HG02763 (cell line): ENCODE data around the gene ANKRD52.
"Not testable (repeated sequence)": the region's sequence is repeated elsewhere in the genome, so short reads cannot be mapped to it uniquely, and the experiment has no call there.

Source experiments
- ATAC-seq: cut with Tn5 transposase; IDR thresholded peaks from one replicate; pipeline ENCODE4 v1.9.1; 2021; ENCODE audit warnings: mild to moderate bottlenecking, moderate library complexity; ENCODE audit not compliant: unreplicated experiment

Gene ANKRD52

DNA sequence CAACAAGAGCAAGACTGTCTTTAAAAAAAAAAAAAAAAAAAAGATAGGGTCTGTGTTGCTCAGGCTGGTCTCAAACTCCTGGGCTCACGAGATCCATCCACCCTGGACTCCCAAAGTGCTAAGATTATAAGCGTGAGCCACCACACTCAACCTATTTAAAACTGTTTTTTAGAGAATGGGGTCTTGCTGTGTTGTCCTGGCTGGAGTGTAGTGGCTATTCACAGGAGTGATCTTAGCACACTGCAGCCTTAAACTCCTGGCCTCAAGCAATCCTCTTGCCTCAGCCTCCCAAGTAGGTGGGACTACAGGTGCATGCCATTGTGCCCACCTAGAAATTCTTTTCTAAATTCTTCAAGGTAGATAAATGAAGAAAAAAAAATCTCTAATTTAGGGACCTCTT, 16.1 kb upstream of the ANKRD52 start:
- ATAC-seq, result no peak

DNA sequence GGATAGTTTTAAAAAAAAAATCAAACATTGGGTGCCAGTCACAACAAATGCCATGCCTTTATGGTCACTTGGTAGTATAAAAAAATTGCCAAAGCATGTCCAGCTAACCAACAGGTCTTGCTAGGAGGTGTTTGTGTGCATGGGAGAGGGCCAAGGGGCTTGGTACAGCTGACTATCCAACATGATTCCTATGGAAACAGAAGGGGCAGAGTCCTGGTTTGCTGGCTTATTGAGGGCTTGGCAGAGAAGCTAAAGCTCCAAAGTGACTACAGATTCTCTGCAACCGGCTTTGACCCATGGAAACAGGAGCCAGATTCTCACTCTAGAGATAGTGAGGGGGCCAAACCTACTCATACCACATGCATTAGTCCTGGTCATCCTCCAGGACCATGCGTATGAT, 14.3 kb upstream of the ANKRD52 start:
- ATAC-seq, result not testable (repeated sequence)

DNA sequence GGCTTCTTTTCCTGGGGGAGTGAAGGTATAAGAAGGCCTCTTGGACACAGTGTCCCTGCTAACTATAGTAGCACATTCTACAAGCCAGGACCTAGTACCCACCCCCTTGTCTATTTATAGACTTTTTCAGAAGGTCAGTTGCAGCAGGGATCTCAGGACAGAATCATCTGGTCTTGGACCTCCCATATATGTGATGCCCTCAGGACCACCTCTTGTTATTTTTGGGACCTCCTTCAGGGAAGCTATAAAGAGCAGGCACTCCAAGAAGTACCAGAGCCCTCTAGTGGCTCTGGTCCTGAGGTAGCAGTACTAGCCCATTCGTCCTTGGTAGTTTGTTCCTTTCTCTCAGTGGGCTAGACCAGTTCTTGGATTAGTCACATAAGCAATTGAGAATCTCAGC, 12.8 kb upstream of the ANKRD52 start:
- no peak for ATAC-seq

DNA sequence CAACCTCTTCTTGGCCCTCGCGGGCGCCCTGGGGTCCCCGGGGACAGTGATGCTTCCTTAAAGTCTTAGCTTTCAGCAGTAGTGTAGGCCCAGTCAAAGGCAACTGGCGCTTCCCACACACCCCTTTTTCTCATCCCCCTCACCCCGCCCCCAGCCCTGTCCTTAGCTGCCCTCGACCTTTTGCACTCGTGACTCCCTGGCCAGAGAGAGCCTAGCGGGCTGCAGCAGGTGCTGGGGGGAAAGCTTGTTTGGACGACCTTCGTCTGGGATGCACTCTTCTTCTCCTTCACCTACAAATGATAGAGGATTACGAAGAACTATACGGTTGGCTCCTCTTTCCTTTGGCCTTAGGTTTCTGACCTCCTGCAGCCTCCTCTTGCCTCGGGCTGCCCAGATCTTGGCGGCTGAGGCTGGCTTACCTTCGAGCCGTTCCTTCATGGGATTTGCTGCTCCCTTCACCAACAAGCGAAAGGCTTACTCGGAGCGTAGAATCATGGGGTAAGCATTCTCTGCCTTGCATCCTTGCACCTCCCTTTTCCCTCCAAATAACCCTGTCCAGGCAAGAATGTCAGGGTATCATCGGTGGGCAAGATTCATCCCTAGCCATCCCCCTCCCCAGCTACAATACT, 9.4 kb upstream of the ANKRD52 start:
- peak; percentile 1 for ATAC-seq

DNA sequence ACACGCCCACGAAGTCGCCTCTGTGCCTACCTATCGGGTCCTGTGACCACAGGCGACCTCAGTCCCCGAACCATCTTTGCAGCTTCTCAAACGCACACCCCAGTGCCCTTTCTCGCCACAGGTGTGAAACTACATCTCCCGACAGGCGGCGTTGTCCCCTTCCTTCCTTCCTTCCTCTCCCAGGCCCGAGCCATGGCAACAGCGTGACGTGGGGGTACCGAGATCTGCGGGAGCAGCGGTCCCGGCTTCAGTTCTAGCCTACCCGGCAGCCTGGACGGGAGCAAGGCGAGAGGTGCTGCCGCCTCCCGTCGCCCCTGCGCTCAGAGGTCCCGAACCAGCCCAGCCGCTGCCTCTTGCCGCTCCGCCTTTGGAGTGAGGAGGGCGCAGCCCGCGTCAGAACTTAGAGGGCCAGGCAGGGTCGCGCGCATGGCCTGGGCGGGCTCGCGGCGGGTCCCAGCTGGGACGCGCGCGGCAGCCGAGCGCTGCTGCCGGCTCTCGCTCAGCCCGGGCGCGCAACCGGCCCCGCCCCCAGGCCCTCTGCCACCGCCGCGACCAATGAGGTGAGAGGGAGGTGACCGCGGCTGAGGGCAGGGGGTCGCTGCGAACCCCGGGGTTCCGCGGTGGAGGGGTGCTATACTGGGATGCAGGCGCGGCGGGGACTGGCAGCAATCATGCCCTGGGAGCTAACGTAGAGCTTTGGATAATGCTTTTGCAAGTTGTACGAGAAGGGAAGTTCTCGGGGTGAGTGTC, 8.7 kb upstream of the ANKRD52 start, which contains the start of gene COQ10A:
Gene COQ10A, plus strand, starts transcription at position 250 of the 750 bp plus-strand sequence. Its CDS starts 177 bp downstream, at position 427.
- ATAC-seq, result peak; percentile 87

DNA sequence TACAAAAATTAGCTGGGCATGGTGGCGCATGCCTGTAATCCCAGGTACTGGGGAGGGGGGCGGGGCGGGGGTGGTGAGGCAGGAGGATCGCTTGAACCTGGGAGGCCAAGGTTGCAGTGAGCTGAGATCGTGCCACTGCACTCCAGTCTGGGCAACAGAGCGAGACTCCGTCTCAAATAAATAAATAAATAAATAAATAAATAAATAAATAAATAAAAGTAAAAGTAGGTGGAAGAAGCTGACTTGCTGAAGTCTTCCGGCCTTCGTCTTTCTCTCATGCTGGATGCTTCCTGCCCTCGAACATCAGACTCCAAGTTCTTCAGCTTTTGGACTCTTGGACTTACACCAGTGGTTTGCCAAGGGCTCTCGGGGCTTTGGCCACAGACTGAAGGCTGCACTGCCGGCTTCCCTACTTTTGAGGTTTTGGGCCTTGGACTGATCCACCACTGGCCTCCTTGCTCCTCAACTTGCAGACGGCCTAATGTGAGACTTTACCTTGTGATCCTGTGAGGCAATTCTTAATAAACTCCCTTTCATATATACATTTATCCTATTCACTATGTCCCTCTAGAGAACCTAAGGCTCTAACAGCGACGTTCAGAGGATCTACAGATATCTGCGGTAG, 8.0 kb upstream of the ANKRD52 start:
- not testable (repeated sequence) for ATAC-seq

DNA sequence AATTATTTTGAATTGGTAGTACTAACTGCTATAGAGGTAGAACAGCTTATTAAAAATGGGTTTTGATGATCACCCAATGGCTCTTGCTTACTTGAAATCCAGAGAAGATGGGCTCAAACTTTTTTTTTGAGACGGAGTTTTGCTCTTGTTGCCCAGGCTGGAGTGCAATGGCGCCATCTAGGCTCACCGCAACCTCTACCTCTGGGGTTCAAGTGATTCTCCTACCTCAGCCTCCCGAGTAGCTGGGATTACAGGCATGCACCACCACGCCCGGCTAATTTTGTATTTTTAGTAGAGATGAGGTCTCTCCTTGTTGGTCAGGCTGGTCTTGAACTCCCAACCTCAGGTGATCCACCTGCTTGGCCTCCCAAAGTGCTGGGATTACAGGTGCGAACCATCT, 4.8 kb upstream of the ANKRD52 start:
- ATAC-seq, result not testable (repeated sequence)

DNA sequence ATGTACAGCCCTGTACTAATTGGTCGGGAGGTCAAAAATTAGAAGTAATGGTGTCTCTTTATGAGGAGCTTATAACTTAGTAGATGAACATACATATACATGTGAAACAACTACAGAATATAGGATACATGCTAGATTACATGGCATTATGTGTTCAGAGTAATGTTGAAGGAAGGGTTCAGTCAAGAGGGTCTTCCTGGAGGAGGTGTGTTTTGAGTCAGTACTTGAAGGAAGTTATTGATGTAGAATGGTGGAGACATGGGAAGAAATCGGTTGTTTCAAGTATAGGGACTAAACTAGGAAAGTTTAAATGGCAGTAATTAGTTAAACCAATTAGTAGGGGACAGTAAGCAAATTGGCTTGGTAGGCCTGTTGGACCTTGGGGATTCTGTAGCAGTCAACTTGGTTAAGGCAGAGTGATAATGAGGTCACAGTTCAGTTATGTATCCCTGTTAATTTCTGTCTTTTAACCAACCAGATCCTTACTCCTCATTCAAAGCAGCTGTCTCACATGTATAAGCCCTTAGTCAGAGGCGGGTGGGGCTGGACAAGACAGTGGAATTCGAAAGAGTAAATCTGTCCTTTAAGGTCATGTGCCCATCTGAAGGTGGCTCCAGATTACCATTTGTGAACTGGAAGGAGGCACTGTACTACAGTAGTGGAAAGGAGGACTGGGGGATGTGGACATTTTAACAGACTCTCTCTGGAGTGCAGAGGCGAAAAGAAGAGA, 3.5 kb upstream of the ANKRD52 start:
- ATAC-seq, result no peak

DNA sequence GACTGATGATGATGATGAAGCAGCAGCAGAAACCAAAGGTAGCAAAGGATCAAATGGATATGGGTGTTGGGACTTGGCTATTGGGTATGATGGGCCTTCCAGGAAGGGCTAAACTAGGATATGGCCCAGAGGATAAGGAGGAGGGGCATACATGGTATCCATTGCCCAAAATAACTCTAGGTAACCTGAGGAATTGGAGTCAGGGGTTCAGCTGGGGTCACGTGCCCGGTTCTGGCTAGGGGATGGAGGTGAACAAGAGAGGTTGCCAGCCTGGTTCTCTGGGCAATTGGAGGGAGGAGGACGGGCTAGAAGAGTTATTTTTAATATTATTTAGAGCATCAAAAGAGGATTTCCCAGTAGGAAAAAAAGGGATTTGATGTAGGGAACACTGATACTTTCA, 2.7 kb upstream of the ANKRD52 start:
- ATAC-seq, result no peak

DNA sequence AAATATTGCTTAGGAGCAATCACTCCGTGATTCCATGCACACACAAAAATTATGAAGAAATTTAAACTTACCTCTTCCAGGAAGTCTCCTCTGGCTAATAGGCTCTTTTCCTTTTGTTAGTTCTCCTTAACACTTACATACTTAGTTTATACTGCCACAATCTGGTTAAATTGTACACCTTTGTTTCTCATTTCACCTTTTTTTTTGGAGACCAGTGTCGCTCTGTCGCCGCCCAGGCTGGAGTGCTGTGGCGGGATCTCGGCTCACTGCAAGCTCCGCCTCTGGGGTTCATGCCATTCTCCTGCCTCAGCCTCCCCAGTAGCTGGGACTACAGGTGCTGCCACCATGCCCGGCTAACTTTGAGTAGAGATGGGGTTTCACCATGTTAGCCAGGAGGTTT, 2.2 kb upstream of the ANKRD52 start:
- ATAC-seq, result no peak

DNA sequence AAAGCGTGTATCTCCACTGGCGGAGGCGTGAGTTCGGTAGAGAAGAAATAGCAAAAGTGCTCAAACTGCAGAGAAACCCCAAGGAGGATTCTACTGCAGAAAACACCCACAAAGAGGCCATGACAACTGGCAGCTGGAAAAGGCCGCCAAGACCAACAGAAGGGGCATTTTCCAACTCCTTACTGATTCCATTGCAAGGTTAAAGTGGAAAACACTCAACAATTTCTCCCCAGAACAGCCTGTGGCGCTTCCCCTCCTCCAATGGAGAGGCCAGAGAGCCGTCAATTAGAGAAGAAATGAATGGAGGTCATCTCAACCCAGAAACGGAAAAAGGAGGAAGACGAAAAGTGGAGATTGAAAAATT, 618 bp upstream of the ANKRD52 start:
- ATAC-seq, result no peak

DNA sequence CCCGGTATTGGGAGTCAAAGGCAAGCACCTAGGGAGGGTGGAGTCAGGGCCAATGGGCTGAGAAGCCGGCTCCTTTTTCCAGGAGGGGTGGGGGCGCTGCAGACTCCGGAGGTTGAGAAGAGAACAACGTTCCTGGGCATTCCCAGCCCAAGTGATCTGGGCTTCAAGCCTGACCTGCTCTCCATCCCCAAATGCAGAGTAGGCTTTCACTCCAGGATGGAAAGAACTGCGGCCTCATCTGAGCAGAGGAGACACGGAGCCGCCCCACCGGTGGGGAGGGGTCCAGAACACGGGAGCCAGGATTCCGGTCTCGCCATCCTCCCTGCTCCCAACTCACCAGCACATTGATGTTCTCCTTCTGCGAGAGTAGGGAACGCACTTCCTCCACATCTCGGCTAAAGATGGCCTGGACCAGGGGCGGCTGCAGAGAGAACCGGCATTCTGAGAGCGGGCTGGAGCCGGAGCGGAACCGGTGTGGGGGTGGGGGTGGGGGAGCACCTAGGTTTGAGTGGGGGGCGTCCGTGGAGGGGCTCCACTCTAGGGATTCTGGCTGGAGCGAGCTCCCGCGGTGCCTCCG, 605 bp downstream of the ANKRD52 start:
- no peak for ATAC-seq

DNA sequence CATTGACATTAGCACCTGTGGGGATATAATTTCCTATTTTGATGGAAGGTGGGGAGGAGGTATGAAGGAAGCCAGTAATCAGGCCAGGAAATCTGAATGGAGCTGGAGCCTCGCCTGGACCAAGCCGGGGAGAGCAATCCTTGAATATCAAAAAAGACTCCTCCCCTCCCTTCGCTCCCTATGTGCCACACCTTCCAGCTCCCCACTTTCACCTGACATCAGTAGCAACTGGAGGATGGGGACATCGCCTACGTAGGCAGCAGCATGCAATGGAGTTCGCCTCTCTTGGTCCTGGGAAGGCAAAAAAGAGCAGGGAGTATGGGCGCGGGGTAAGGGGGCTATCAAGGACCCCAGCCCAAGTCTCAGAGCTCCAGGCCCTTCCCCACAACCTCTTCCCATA, 1.1 kb downstream of the ANKRD52 start:
- ATAC-seq, result no peak

DNA sequence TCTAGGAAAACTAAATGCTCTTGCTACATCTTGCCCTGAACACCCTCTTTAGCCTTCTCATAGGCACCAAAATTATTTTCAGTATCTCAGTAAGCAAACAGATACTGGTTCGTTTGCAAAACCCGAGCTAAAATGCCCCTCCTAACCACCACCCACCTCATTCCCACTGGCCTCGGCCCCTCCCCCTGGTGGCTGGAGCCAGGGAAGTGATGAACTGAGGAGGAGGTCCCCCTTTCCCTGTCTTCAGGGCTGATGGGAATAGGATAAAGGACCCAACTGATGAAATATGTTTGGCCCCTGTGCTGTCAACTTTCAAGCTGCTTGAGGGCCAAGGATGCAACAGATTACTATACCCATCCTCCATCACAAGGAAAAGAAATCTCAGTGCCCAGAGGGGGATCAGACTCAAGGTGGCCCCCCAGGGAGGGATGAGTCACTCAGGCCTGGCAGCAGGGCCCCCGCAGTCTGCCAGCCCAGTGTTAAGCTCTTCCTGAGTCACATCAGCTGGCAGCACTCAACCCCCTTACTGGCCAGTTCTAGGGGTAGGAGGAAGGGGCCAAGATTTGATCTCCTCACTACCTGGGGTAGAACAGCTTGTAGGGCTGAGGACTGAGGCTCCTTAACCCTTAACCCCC, 1.7 kb downstream of the ANKRD52 start:
- no peak for ATAC-seq

DNA sequence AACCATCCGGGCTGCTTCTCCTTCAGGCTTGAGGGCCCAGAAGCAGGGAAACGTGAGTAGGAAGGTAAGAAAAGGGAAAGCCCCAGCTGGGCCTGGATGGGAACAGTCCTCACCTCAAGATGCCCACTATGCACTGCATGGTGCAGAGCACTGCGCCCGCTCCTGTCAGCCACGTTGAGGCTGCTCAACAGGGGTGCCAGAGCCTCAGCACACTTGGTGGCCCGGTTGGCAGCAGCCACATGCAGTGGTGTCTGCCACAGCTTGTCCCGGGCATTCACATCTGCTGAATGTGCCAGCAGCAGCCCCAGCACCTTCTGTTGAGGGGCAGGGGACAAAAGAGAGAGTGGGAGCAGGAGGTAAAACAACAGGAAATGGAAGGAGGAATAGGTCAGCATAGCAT, 2.5 kb downstream of the ANKRD52 start:
- ATAC-seq, result no peak

DNA sequence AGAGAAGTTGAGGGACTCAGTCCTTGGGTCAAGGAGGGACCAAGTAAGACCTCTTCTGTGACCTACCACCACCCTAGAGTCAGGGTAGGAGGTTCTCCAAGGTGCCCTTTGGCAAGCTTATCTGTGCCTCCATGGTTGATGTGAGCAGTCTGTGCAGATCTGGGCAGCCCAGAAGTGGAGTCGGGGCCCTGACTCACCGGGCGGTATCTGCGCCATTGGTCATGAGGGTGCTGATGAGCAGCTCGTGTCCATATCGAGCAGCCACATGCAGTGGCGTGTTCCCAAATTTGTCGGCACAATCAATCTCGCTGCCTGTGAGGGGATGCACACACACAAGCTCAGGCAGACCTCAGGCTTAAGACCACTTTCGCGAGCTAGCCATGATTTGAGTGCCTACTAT, 5.1 kb downstream of the ANKRD52 start:
- ATAC-seq, result no peak

DNA sequence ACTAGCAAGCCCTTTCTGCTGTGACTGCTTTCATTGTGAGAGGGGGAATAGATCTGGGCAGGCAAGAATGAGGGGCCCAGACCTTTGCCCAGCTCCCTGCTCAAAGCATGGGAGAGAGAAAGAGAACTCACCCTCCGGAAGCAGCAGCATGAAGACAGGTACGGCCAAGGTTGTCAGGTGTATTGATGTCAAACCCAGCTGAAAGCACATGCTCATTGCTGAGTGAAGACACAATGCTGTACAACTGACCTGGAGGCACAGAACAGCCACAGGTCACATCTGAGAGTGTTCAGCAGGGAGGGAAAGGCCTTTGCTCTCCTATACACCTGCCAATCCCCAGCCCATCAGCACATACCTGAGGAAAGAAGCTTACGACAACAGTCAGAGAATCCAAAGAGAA, 5.5 kb downstream of the ANKRD52 start:
- no peak for ATAC-seq

DNA sequence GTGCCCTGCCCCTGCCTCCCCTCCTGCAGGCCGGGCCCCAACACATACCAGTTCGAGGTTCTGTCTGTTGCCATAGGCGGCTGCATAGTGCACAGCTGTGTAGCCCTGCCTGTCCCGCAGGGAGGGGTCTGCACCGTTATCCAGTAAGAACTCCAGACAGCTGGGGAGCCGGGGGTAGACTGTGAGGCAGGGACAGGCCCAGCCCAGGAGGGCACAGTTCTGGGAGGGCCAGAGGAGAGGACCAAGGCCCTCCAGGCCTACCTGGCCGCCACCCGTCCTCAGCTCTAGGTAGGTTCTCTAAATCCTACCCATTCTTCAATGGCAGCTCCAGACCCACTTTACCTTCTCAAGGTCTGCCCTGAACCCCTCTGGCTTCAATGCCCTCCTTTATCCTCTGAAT, 9.5 kb downstream of the ANKRD52 start:
- no peak for ATAC-seq

DNA sequence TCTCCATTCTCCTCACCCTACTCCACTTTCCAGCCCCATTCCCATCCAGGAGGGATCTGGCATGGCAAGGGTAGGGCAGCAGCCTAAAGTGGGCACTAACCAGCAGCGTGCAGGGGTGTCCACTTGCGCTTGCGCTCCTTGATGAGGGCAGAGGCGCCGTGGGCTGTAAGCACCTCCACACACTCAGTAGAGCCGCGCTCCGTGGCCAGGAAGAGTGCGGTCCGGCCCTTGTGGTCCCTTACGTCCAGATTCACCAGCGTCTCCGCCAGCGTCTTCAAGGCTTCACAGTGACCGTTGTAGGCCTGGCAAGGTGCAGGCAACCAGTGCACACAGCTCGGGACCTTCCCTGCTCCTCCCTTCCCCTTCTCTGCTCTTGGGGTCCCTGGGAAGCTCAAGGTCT, 10.3 kb downstream of the ANKRD52 start:
- ATAC-seq, result no peak

DNA sequence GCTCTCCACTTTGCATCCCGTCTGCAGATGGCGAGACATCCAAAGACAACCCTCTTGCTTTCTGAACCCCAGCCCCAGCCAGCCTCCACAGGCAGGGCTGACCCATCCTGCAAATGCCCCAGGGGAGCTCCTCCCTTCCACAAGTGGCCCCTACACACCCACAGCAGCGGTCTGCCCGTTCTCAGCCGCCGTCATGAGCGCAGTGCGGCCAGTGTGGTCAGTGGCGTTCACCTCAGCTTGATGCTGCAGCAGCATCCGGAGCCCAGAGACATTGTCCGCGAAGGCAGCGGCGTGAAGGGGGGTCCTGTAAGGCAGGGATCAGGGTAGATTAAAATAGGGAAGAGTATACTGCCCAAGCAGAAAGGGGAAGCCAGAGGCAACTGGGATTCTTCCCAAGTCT, 13.7 kb downstream of the ANKRD52 start:
- ATAC-seq, result no peak

DNA sequence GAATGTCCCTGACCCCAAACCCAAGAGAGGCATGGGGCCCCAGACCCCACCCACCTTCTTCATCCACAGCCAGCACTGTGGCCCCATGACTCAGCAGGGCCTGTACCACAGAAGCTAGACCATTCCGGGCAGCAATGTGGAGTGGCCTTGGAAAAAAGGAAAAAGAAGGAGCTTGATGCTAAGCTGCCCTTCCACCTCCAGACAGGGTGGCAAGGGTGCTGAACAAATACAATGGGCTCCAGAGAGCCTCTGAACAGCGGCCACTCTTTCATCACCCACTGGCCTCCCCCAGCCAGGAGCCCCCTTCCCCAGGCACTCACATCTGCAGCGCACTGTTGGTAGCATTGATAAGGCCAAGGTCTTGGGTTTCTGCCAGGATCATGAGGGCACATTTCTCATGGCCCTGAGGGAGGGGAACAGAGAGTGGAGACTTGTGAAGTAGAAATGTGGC, 14.4 kb downstream of the ANKRD52 start:
- no peak for ATAC-seq
